ENCODE measurements around the gene AP5B1. TPM values are rescaled to one million over a fixed set of nuclear protein-coding genes. Genes with fewer than 3 reads are reported as not detected.

AP5B1 gene
- total RNA-seq, 1 donor from 2014 or later: 3.6 TPM

DNA sequence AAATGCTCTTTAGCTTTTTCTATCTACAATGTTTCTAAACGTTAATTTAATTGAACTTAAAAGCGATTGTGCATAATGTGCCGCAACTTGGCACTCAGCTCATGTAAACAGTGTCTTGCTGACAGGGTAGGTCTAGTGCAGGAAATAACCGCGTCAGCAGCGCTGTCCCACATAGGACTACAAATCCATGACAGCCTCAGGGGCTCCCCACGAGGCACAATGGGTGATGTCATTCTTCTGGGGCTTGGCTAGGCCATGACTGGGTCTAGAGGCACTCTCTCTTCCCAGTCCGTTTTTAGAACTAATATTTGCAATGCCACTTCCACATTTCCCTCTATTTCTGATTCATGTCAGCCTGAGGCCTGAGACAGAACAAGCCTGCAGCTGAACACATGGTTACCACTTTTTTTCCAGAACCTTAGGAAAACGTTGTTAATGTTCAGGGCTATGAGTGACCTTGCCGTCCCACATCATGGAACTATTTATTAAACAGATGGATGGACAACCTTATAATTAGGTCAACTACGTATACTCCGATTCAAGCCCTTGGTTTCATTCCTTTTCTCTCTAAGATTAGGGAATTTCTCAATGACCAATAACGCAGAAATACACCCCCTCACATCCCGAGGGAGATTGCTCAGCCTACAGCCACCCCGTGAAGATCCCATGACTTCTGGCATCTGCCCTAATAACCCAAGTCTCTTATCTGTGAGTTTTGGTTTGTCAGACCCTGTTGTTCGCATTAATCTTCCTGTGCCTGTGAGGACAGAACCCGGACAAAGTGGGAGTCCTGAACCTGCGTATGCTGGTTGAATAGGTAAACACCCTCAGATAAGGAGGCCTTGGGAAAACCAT is 33.6 kb upstream of the AP5B1 start:
- H3K27me3 Mint-ChIP-seq (ENCODE audit: insufficient read depth, low read depth): no peaks in the 10 kb centered on the region
- no peaks in the 10 kb centered on the region for H3F3A ChIP-seq (ENCODE audit: low read depth)
- no peak for DNase-seq (ENCODE audit: low spot score)
- H3K4me2 ChIP-seq: no peak overlapping the region
- H3K4me1 Mint-ChIP-seq: peaks cover 9% of the 10 kb centered on the region
- no peak overlapping the region for H3K4me3 Mint-ChIP-seq
- no peak overlapping the region for H3K9ac ChIP-seq
- peaks cover 4% of the 10 kb centered on the region for H3K36me3 Mint-ChIP-seq
- H3K4me3 ChIP-seq: no peak overlapping the region
- no peak overlapping the region for H2AFZ ChIP-seq (replicated peaks)
- peaks cover 16% of the 10 kb centered on the region for H3K27me3 ChIP-seq
- no peaks in the 10 kb centered on the region for H4K20me1 ChIP-seq (ENCODE audit: low read depth)
- TF ChIP-seq CTCF (IDR thresholded peaks at IDR 0.05) (no peak), EZH2 (IDR thresholded peaks at IDR 0.05) (no peak), EZH2phosphoT487 (IDR thresholded peaks at IDR 0.05) (no peak)
- H3K27ac Mint-ChIP-seq: no peak overlapping the region
- H3K36me3 ChIP-seq: no peaks in the 10 kb centered on the region
- H3K4me1 ChIP-seq: no peaks in the 10 kb centered on the region
- no peak overlapping the region for H3K27ac ChIP-seq
- no peaks in the 10 kb centered on the region for H3K9me3 ChIP-seq (ENCODE audit: low read depth)
- H3K79me2 ChIP-seq (ENCODE audit: low read depth): no peaks in the 10 kb centered on the region
- no peaks in the 10 kb centered on the region for H3K9me3 Mint-ChIP-seq

DNA sequence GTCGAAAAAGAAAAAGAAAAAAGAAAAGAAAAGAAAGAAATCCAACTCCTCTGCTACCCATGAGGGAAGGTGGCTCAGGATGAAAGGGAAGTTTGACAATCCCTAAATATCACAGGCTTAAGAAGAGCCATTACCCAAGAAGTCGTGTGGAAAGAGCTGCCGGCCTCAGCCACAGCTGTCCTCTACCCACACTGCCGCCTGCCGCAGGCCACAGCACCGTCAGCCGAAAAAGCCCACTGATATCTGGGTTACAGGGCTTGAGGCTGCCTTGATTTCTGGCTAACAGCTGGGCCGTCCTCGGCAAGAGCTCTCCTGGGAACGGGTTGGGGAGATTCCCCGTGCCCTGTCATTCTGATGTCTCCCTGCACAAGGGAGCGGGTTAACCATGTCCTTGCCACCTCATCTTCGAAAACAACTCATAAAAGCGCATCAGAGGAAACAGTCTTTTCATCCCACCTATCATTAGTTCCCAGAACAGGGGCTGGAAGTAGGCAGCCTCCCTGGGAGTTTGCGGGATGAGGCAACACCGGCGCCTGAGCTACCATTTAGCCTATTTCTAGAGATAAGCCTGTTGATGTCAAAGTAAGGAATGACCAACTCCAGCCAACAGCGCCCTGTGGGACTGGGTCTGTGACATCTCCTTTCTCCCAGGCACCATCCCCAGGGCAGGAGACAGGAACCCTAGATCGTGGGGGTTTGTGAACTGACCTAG is 31.1 kb upstream of the AP5B1 start:
- no peaks in the 10 kb centered on the region for H3K9me3 Mint-ChIP-seq
- peaks cover 4% of the 10 kb centered on the region for H3K27me3 Mint-ChIP-seq (ENCODE audit: insufficient read depth, low read depth)
- no peaks in the 10 kb centered on the region for H3K36me3 ChIP-seq
- H3K9me3 ChIP-seq (ENCODE audit: low read depth): no peaks in the 10 kb centered on the region
- H3K4me2 ChIP-seq: no peak overlapping the region
- TF ChIP-seq EZH2phosphoT487 (IDR thresholded peaks at IDR 0.05) (no peak), CTCF (IDR thresholded peaks at IDR 0.05) (no peak), EZH2 (IDR thresholded peaks at IDR 0.05) (no peak)
- H3K4me3 Mint-ChIP-seq: no peak overlapping the region
- no peak overlapping the region for H3K27ac ChIP-seq
- H3K36me3 Mint-ChIP-seq: peaks cover 4% of the 10 kb centered on the region
- H3K4me3 ChIP-seq: no peak overlapping the region
- H4K20me1 ChIP-seq (ENCODE audit: low read depth): no peaks in the 10 kb centered on the region
- H3F3A ChIP-seq (ENCODE audit: low read depth): no peaks in the 10 kb centered on the region
- peaks cover 7% of the 10 kb centered on the region for H3K4me1 Mint-ChIP-seq
- no peak overlapping the region for H2AFZ ChIP-seq (replicated peaks)
- no peak overlapping the region for H3K9ac ChIP-seq
- no peaks in the 10 kb centered on the region for H3K79me2 ChIP-seq (ENCODE audit: low read depth)
- H3K27me3 ChIP-seq: peaks cover 6% of the 10 kb centered on the region
- DNase-seq (ENCODE audit: low spot score): no peak
- H3K4me1 ChIP-seq: no peaks in the 10 kb centered on the region
- no peak overlapping the region for H3K27ac Mint-ChIP-seq

DNA sequence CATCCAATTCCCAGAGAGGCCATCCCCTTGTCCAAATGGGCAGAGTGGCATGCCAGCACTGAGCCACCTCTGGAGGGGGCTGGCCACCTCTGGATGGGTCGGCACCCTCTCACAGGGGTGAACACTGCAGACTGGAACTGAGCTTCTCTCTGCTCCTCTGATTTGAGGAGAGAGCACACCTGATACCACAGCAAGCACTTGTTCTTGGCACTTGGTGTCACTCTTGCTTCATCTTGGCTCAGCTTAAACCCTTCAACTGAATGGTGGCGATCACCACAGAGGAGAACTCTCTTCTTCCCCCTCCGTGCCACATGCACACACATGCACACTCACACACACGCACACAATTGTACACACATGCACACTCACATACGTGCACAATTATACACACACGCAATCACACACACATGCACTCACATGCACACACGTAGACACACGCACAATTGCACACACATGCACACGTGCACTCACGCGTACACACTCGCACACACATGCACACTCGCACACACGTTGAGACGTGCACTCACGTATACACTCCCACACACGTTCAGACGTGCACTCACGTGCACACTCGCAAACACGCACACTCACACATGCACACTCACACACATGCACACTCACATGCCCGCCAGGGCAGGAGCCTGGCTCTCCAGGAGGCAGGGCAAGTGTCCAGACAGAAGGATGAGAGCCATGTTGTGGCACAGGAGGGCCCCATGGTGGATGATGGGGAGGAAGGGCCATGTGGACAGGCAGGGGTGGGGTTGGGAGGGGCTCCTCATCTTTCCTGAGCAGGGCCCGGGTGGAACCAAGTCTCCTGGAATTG is 29.5 kb upstream of the AP5B1 start:
- H3K4me3 ChIP-seq: no peak overlapping the region
- Mint-ChIP-seq H3K27ac (no peak overlapping the region), H3K36me3 (no peaks in the 10 kb centered on the region), H3K4me1 (no peaks in the 10 kb centered on the region), H3K27me3 (ENCODE audit: insufficient read depth, low read depth) (peaks cover 6% of the 10 kb centered on the region), H3K4me3 (peak overlapping the region; percentile 57), H3K9me3 (no peaks in the 10 kb centered on the region)
- H2AFZ ChIP-seq (replicated peaks): no peak overlapping the region
- no peaks in the 10 kb centered on the region for H3K27me3 ChIP-seq
- no peaks in the 10 kb centered on the region for H3K9me3 ChIP-seq (ENCODE audit: low read depth)
- DNase-seq (ENCODE audit: low spot score): no peak
- TF ChIP-seq EZH2phosphoT487 (IDR thresholded peaks at IDR 0.05): no peak
- no peak for TF ChIP-seq EZH2 (IDR thresholded peaks at IDR 0.05)
- no peak for TF ChIP-seq CTCF (IDR thresholded peaks at IDR 0.05)
- H3K4me2 ChIP-seq: no peak overlapping the region
- no peaks in the 10 kb centered on the region for H3K4me1 ChIP-seq
- no peaks in the 10 kb centered on the region for H4K20me1 ChIP-seq (ENCODE audit: low read depth)
- H3F3A ChIP-seq (ENCODE audit: low read depth): no peaks in the 10 kb centered on the region
- H3K27ac ChIP-seq: no peak overlapping the region
- H3K79me2 ChIP-seq (ENCODE audit: low read depth): no peaks in the 10 kb centered on the region
- H3K9ac ChIP-seq: no peak overlapping the region
- no peaks in the 10 kb centered on the region for H3K36me3 ChIP-seq
